DND-41 (cell line): ENCODE data around the gene FERD3L.

ENCODE experiments used
- ATAC-seq: fragments of 200-7000 bp; cut with Tn5 transposase; 3 replicates; pipeline ENCODE4 v1.9.1; 2021; ENCODE audit warnings: low read depth; ENCODE audit not compliant: insufficient read depth
- DNase-seq: peaks from one replicate; pipeline ENCODE4 v3.0.0-alpha.2; 2020
- H2AFZ ChIP-seq: 2 replicates; pipeline ENCODE4 v1.6.0; 2012; ENCODE audit warnings: low read depth, low read length
- H3K27ac ChIP-seq: 2 replicates; pipeline ENCODE4 v1.5.1; 2012; ENCODE audit warnings: low read length, inconsistent platforms
- H3K27me3 ChIP-seq: fragments of 200-600 bp; sonication (generic); 2 replicates; pipeline ENCODE4 v1.6.0; 2012; ENCODE audit warnings: low read length, mild to moderate bottlenecking, inconsistent platforms; ENCODE audit not compliant: insufficient read depth, poor library complexity
- H3K36me3 ChIP-seq: 2 replicates; pipeline ENCODE4 v1.5.1; 2012; ENCODE audit warnings: low read length, inconsistent platforms; ENCODE audit not compliant: insufficient read depth
- H3K4me1 ChIP-seq: 2 replicates; pipeline ENCODE4 v1.5.1; 2012; ENCODE audit warnings: mild to moderate bottlenecking, low read length; ENCODE audit not compliant: insufficient read depth
- H3K4me2 ChIP-seq: 2 replicates; pipeline ENCODE4 v1.6.0; 2012; ENCODE audit warnings: mild to moderate bottlenecking, moderate library complexity, low read length, inconsistent platforms; ENCODE audit not compliant: insufficient read depth
- H3K4me3 ChIP-seq, 2 experiments: fragments of 200-600 bp in 1 of 2; shearing (Covaris generic) in 1 of 2; 2 replicates each; pipeline ENCODE4 v1.5.1; 2012 to 2016; ENCODE audit warnings: inconsistent platforms in 2 of 2, low read length in 2 of 2, mild to moderate bottlenecking in 2 of 2, low read depth in 1 of 2, moderate library complexity in 1 of 2
- H3K79me2 ChIP-seq: 2 replicates; pipeline ENCODE4 v1.6.0; 2012; ENCODE audit warnings: low read length, inconsistent platforms; ENCODE audit not compliant: insufficient read depth
- H3K9ac ChIP-seq: 2 replicates; pipeline ENCODE4 v1.6.0; 2012; ENCODE audit warnings: low read depth, mild to moderate bottlenecking, inconsistent platforms, low read length, moderate library complexity
- H3K9me3 ChIP-seq: 2 replicates; pipeline ENCODE4 v1.5.1; 2012; ENCODE audit warnings: low read length, moderate library complexity, mild to moderate bottlenecking, inconsistent platforms; ENCODE audit not compliant: insufficient read depth, severe bottlenecking
- H4K20me1 ChIP-seq: 2 replicates; pipeline ENCODE4 v1.6.0; 2012; ENCODE audit warnings: low read length; ENCODE audit not compliant: insufficient read depth
- EZH2 ChIP-seq: IDR thresholded peaks from 3 replicates; pipeline ENCODE4 v1.6.1; 2012; ENCODE audit warnings: borderline replicate concordance, low read depth, mild to moderate bottlenecking, moderate library complexity, low read length, inconsistent platforms; ENCODE audit not compliant: severe bottlenecking
- TF ChIP-seq, protein P1 (sequence below): IDR thresholded peaks from 2 replicates; pipeline ENCODE4 v1.5.1; 2012; ENCODE audit warnings: borderline replicate concordance, low read length, moderate library complexity, mild to moderate bottlenecking; ENCODE audit not compliant: poor library complexity, severe bottlenecking; ENCODE audit errors: extremely low read depth

FERD3L gene

DNA sequence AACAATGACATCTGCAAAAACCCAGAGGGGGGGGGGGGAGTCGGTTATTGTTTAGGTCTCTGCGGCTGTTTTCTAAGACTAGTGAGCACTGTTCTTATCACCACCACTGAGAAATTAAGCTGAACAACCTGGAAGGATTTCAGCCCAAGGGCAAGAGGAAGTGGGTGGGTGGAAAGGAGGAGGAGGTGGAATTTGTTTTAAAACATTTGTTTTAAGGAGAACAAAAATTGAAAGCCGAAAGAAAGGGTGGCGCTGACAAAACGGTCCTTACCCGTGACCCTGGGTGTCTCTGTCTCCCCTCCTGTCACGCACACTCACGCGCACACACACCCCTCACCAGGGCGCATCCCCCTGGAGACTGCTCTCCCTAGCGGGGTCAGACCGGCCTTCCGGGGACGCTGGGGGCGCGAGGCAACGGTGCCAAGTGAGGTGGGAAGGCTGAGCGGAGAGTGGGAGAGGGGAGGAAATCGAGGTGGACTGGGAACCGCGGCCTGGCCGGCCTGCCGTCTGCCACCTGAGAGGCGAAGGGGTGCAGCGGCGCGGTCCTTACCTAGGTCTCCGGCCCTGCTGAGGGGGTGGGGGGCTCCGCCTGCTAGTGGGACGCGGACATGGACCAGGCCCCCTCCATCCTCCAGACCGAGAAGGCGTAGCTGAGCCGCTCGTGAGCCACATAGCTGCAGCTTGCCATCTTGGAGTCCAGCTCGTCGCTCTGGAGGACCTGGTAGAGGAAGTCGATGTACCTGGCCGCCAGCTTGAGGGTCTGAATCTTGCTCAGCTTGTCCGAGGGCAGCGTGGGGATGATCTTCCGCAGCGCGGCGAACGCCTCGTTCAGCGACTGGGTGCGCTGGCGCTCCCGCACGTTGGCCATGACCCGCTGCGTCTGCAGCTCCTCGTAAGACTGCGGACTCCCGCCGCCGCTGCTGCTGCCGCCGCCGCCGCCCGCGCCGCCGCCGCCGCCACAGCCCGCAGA, 28.8 kb downstream of the FERD3L start:
- Histone ChIP-seq H3K36me3 (no peaks in the 10 kb centered on the region), H3K9me3 (peaks cover 6% of the 10 kb centered on the region), H4K20me1 (no peaks in the 10 kb centered on the region), H3K4me2 (no peak overlapping the region), H3K4me3 (no peak overlapping the region), H3K4me1 (no peaks in the 10 kb centered on the region), H2AFZ (no peak overlapping the region), H3K27me3 (no peaks in the 10 kb centered on the region), H3K79me2 (no peaks in the 10 kb centered on the region), H3K9ac (no peak overlapping the region), H3K27ac (no peak overlapping the region)
- DNase-seq: no peak
- TF ChIP-seq, protein P1, sequence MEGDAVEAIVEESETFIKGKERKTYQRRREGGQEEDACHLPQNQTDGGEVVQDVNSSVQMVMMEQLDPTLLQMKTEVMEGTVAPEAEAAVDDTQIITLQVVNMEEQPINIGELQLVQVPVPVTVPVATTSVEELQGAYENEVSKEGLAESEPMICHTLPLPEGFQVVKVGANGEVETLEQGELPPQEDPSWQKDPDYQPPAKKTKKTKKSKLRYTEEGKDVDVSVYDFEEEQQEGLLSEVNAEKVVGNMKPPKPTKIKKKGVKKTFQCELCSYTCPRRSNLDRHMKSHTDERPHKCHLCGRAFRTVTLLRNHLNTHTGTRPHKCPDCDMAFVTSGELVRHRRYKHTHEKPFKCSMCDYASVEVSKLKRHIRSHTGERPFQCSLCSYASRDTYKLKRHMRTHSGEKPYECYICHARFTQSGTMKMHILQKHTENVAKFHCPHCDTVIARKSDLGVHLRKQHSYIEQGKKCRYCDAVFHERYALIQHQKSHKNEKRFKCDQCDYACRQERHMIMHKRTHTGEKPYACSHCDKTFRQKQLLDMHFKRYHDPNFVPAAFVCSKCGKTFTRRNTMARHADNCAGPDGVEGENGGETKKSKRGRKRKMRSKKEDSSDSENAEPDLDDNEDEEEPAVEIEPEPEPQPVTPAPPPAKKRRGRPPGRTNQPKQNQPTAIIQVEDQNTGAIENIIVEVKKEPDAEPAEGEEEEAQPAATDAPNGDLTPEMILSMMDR: no peak
- TF ChIP-seq EZH2: no peak
- ATAC-seq: no peak

DNA sequence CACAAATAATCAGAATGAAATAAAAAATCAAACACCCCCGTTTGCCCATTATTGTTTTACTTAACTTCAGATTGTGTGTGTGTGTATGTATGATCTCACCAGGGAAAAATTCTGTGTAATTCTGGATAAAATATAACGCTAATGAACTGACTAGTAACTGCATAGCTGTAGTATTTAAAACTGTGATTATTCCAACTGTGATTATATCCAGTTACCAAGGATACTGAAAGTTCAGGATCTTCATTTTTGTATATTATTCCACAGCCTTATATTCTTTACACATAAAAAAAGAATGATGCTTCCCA, 30.7 kb downstream of the FERD3L start:
- no peak for TF ChIP-seq EZH2
- TF ChIP-seq, protein P1: no peak
- no peaks in the 10 kb centered on the region for H3K4me1 ChIP-seq
- no peak for DNase-seq
- H3K4me2 ChIP-seq: no peak overlapping the region
- peaks cover 6% of the 10 kb centered on the region for H3K9me3 ChIP-seq
- no peak overlapping the region for H3K27ac ChIP-seq
- H3K4me3 ChIP-seq: no peak overlapping the region
- H3K27me3 ChIP-seq: no peaks in the 10 kb centered on the region
- H3K79me2 ChIP-seq: no peaks in the 10 kb centered on the region
- H3K36me3 ChIP-seq: no peaks in the 10 kb centered on the region
- no peaks in the 10 kb centered on the region for H4K20me1 ChIP-seq
- ATAC-seq: no peak
- H3K9ac ChIP-seq: no peak overlapping the region
- no peak overlapping the region for H2AFZ ChIP-seq

DNA sequence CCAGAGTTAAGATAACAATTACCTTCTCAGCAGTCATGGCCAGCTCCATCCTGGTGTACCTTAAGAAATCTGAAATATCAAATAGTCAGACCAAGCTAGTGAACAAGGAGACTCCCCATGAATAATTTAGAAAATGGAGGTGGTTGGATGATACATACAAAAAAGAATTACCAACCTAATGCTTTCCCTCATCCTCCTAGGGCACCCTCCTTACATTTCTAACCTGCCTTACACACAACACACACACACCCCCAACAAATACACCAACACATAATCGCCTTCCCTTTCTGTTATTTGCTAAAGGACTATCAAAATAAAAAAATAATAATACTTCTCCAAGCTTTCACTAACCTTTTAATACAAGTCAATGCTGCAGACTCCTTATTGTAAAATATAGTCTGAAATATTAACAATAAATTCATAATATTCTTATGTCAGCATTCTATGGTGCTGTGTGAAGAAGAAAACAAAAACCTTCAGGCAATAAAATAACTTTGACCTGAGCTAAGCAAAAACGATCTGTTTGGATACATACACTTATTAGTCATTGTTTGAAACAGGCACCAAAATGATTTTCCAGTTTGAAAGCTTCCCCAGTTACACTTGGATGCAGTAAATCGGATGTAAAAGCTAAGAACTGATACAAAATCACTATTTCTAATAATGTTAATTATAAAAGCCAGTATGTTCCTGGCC, 31.2 kb downstream of the FERD3L start:
- DNase-seq: no peak
- no peak overlapping the region for H3K4me3 ChIP-seq
- no peaks in the 10 kb centered on the region for H4K20me1 ChIP-seq
- TF ChIP-seq EZH2: no peak
- TF ChIP-seq, protein P1: no peak
- no peaks in the 10 kb centered on the region for H3K27me3 ChIP-seq
- no peak overlapping the region for H3K4me2 ChIP-seq
- H3K9me3 ChIP-seq: peaks cover 6% of the 10 kb centered on the region
- H3K79me2 ChIP-seq: no peaks in the 10 kb centered on the region
- no peak for ATAC-seq
- H2AFZ ChIP-seq: no peak overlapping the region
- no peaks in the 10 kb centered on the region for H3K4me1 ChIP-seq
- no peak overlapping the region for H3K9ac ChIP-seq
- no peaks in the 10 kb centered on the region for H3K36me3 ChIP-seq
- H3K27ac ChIP-seq: no peak overlapping the region
